ENCODE data around the gene TRAPPC6A. TPM values are rescaled to one million over a fixed set of nuclear protein-coding genes. Genes with fewer than 3 reads are reported as not detected.

The TRAPPC6A gene
- total and polyA plus RNA-seq, 2 experiments from 2014 or later, result 29.4 to 74.7 TPM

DNA sequence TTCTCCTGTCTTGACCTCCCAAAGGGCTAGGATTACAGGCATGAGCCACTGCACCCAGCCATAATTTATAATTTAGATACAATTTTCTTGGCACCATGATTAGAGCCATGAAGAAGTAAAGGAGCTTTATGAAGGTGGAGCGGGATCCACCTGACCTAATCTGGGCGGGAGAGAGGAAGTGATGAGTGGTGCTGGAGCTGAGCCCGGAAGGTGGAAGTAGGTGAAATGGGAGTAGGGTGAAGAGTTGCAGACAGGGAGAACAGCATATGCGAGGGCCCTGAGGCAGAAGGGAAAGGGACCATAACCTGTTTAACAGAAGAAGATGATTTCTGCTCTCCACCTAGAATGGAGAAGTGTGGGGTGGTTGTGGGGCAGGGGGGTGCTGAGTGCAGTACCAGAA is 4.7 kb upstream of the TRAPPC6A start:
- H4K20me1 ChIP-seq (replicated peaks; ENCODE audit: insufficient read depth), result no peaks in the 10 kb centered on the region
- H3K4me2 ChIP-seq, result no peak overlapping the region
- H3K36me3 Mint-ChIP-seq (ENCODE audit: low read depth), result peaks cover 3% of the 10 kb centered on the region; the same call in 1 of the 3 replicates
- no peak overlapping the region for H3K4me3 ChIP-seq
- peaks cover 24% of the 10 kb centered on the region for H3K27me3 Mint-ChIP-seq (ENCODE audit: insufficient read depth, low read depth, poor library complexity)
- no peaks in the 10 kb centered on the region for H3K36me3 ChIP-seq (ENCODE audit: insufficient read depth)
- no peaks in the 10 kb centered on the region for H3F3A ChIP-seq (replicated peaks; ENCODE audit: low read depth)
- H3K79me2 ChIP-seq (replicated peaks; ENCODE audit: insufficient read depth), result peaks cover 9% of the 10 kb centered on the region
- H3K9me3 Mint-ChIP-seq, result no peaks in the 10 kb centered on the region
- no peak overlapping the region for H3K27ac ChIP-seq (ENCODE audit: low read depth)
- H3K27ac Mint-ChIP-seq, result no peak overlapping the region; the same call in 1 of the 2 replicates
- no peaks in the 10 kb centered on the region for H3K9me2 ChIP-seq (ENCODE audit: insufficient read depth)
- H3K4me1 Mint-ChIP-seq, result peaks cover 2% of the 10 kb centered on the region; the same call in 2 of the 3 replicates
- peaks cover 3% of the 10 kb centered on the region; the same call in 1 of the 2 replicates for H3K4me1 ChIP-seq (ENCODE audit: insufficient read depth)
- H2AFZ ChIP-seq, result no peak overlapping the region
- no peak for DNase-seq (ENCODE audit: low spot score)
- H3K27me3 ChIP-seq (ENCODE audit: insufficient read depth), result peaks cover 6% of the 10 kb centered on the region; the same call in 1 of the 2 replicates
- TF ChIP-seq, protein P1, sequence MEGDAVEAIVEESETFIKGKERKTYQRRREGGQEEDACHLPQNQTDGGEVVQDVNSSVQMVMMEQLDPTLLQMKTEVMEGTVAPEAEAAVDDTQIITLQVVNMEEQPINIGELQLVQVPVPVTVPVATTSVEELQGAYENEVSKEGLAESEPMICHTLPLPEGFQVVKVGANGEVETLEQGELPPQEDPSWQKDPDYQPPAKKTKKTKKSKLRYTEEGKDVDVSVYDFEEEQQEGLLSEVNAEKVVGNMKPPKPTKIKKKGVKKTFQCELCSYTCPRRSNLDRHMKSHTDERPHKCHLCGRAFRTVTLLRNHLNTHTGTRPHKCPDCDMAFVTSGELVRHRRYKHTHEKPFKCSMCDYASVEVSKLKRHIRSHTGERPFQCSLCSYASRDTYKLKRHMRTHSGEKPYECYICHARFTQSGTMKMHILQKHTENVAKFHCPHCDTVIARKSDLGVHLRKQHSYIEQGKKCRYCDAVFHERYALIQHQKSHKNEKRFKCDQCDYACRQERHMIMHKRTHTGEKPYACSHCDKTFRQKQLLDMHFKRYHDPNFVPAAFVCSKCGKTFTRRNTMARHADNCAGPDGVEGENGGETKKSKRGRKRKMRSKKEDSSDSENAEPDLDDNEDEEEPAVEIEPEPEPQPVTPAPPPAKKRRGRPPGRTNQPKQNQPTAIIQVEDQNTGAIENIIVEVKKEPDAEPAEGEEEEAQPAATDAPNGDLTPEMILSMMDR (conservative IDR thresholded peaks at IDR 0.05; ENCODE audit: low read depth in 2 of 2), result no peak
- no peak for TF ChIP-seq EZH2 (IDR thresholded peaks at IDR 0.05; ENCODE audit: low read depth, unreplicated experiment)
- TF ChIP-seq, protein P2, sequence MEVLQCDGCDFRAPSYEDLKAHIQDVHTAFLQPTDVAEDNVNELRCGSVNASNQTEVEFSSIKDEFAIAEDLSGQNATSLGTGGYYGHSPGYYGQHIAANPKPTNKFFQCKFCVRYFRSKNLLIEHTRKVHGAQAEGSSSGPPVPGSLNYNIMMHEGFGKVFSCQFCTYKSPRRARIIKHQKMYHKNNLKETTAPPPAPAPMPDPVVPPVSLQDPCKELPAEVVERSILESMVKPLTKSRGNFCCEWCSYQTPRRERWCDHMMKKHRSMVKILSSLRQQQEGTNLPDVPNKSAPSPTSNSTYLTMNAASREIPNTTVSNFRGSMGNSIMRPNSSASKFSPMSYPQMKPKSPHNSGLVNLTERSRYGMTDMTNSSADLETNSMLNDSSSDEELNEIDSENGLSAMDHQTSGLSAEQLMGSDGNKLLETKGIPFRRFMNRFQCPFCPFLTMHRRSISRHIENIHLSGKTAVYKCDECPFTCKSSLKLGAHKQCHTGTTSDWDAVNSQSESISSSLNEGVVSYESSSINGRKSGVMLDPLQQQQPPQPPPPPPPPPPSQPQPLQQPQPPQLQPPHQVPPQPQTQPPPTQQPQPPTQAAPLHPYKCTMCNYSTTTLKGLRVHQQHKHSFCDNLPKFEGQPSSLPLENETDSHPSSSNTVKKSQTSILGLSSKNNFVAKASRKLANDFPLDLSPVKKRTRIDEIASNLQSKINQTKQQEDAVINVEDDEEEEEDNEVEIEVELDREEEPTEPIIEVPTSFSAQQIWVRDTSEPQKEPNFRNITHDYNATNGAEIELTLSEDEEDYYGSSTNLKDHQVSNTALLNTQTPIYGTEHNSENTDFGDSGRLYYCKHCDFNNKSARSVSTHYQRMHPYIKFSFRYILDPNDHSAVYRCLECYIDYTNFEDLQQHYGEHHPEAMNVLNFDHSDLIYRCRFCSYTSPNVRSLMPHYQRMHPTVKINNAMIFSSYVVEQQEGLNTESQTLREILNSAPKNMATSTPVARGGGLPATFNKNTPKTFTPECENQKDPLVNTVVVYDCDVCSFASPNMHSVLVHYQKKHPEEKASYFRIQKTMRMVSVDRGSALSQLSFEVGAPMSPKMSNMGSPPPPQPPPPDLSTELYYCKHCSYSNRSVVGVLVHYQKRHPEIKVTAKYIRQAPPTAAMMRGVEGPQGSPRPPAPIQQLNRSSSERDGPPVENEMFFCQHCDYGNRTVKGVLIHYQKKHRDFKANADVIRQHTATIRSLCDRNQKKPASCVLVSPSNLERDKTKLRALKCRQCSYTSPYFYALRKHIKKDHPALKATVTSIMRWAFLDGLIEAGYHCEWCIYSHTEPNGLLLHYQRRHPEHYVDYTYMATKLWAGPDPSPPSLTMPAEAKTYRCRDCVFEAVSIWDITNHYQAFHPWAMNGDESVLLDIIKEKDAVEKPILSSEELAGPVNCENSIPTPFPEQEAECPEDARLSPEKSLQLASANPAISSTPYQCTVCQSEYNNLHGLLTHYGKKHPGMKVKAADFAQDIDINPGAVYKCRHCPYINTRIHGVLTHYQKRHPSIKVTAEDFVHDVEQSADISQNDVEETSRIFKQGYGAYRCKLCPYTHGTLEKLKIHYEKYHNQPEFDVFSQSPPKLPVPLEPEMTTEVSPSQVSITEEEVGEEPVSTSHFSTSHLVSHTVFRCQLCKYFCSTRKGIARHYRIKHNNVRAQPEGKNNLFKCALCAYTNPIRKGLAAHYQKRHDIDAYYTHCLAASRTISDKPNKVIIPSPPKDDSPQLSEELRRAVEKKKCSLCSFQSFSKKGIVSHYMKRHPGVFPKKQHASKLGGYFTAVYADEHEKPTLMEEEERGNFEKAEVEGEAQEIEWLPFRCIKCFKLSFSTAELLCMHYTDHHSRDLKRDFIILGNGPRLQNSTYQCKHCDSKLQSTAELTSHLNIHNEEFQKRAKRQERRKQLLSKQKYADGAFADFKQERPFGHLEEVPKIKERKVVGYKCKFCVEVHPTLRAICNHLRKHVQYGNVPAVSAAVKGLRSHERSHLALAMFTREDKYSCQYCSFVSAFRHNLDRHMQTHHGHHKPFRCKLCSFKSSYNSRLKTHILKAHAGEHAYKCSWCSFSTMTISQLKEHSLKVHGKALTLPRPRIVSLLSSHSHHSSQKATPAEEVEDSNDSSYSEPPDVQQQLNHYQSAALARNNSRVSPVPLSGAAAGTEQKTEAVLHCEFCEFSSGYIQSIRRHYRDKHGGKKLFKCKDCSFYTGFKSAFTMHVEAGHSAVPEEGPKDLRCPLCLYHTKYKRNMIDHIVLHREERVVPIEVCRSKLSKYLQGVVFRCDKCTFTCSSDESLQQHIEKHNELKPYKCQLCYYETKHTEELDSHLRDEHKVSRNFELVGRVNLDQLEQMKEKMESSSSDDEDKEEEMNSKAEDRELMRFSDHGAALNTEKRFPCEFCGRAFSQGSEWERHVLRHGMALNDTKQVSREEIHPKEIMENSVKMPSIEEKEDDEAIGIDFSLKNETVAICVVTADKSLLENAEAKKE (CRISPR knock-in tag; IDR thresholded peaks at IDR 0.05), result no peak
- no peak for TF ChIP-seq CREB1 (CRISPR knock-in tag; IDR thresholded peaks at IDR 0.05; ENCODE audit: low read depth)
- TF ChIP-seq, protein P3, sequence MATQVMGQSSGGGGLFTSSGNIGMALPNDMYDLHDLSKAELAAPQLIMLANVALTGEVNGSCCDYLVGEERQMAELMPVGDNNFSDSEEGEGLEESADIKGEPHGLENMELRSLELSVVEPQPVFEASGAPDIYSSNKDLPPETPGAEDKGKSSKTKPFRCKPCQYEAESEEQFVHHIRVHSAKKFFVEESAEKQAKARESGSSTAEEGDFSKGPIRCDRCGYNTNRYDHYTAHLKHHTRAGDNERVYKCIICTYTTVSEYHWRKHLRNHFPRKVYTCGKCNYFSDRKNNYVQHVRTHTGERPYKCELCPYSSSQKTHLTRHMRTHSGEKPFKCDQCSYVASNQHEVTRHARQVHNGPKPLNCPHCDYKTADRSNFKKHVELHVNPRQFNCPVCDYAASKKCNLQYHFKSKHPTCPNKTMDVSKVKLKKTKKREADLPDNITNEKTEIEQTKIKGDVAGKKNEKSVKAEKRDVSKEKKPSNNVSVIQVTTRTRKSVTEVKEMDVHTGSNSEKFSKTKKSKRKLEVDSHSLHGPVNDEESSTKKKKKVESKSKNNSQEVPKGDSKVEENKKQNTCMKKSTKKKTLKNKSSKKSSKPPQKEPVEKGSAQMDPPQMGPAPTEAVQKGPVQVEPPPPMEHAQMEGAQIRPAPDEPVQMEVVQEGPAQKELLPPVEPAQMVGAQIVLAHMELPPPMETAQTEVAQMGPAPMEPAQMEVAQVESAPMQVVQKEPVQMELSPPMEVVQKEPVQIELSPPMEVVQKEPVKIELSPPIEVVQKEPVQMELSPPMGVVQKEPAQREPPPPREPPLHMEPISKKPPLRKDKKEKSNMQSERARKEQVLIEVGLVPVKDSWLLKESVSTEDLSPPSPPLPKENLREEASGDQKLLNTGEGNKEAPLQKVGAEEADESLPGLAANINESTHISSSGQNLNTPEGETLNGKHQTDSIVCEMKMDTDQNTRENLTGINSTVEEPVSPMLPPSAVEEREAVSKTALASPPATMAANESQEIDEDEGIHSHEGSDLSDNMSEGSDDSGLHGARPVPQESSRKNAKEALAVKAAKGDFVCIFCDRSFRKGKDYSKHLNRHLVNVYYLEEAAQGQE (IDR thresholded peaks at IDR 0.05; ENCODE audit: unreplicated experiment), result no peak
- TF ChIP-seq, protein P4, sequence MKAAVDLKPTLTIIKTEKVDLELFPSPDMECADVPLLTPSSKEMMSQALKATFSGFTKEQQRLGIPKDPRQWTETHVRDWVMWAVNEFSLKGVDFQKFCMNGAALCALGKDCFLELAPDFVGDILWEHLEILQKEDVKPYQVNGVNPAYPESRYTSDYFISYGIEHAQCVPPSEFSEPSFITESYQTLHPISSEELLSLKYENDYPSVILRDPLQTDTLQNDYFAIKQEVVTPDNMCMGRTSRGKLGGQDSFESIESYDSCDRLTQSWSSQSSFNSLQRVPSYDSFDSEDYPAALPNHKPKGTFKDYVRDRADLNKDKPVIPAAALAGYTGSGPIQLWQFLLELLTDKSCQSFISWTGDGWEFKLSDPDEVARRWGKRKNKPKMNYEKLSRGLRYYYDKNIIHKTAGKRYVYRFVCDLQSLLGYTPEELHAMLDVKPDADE (IDR thresholded peaks at IDR 0.05), result no peak
- TF ChIP-seq STAT1 (IDR thresholded peaks at IDR 0.05; ENCODE audit: unreplicated experiment), result no peak
- TF ChIP-seq ZNF331 (CRISPR knock-in tag; IDR thresholded peaks at IDR 0.05; ENCODE audit: low read depth), result no peak
- TF ChIP-seq JUNB (IDR thresholded peaks at IDR 0.05; ENCODE audit: unreplicated experiment), result no peak
- no peak for TF ChIP-seq EZH2phosphoT487 (IDR thresholded peaks at IDR 0.05; ENCODE audit: unreplicated experiment)
- no peak for TF ChIP-seq POLR2AphosphoS5 (IDR thresholded peaks at IDR 0.05; ENCODE audit: low read depth)
- no peak overlapping the region for H3K4me3 Mint-ChIP-seq
- no peak for ATAC-seq
